Endothelial cell of umbilical vein (primary cell): ENCODE data around the gene DVL1. TPM values are rescaled to one million over a fixed set of nuclear protein-coding genes. Genes with fewer than 3 reads are reported as not detected.

Experiments used
- BruUV-seq: library from RNA; stranded (reverse); fragments of 400-500 nt; replicated peaks from 2 replicates; lab custom pipeline; 2021; lab: Mats Ljungman, UMichigan
- CTCF ChIA-PET: fragments of 300-600, 350-600 bp; sonication (Branson Sonifier 250); formaldehyde crosslinking; loops from one replicate; lab custom pipeline; 2021; ENCODE audit warnings: antibody characterized with exemption, inconsistent platforms; lab: Charles Lee
- POLR2A ChIA-PET: fragments of 300-600, 350-600 bp; sonication (Branson Sonifier 250); formaldehyde crosslinking; loops from one replicate; lab custom pipeline; 2021; ENCODE audit warnings: antibody characterized with exemption, inconsistent platforms; lab: Charles Lee
- DNase-seq: peaks from one replicate; pipeline ENCODE4 v3.0.0-alpha.2; 2011; ENCODE audit warnings: low read depth, low spot score
- FAIRE-seq: peaks from 2 replicates; lab custom pipeline; 2011; peaks lifted over from hg19 to GRCh38; lab: Jason Lieb, UNC
- H2AFZ ChIP-seq: 2 replicates; pipeline ENCODE4 v1.6.0; 2012; ENCODE audit warnings: low read depth, low read length, control low read depth, inconsistent platforms
- H3K27ac ChIP-seq: 2 replicates; pipeline ENCODE4 v1.5.1; 2011; ENCODE audit warnings: low read depth, mild to moderate bottlenecking, control low read depth, low read length, moderate library complexity; ENCODE audit not compliant: insufficient read depth
- H3K27me3 ChIP-seq, 2 experiments: 2 replicates each; pipeline versions ENCODE4 v1.6.0 to v1.6.1; 2011; ENCODE audit warnings: low read length in 2 of 2, mixed read lengths in 1 of 2; ENCODE audit not compliant: control insufficient read depth in 2 of 2, insufficient read depth in 2 of 2
- H3K36me3 ChIP-seq, 2 experiments: 2 replicates in 1 of 2; 3 replicates in 1 of 2; pipeline ENCODE4 v1.5.1; 2011; ENCODE audit warnings: low read length in 2 of 2, mild to moderate bottlenecking in 1 of 2, moderate library complexity in 1 of 2; ENCODE audit not compliant: control insufficient read depth in 2 of 2, insufficient read depth in 2 of 2; ENCODE audit errors: extremely low read depth in 1 of 2
- H3K4me1 ChIP-seq: 3 replicates; pipeline ENCODE4 v1.5.1; 2011; ENCODE audit warnings: mild to moderate bottlenecking, low read length; ENCODE audit not compliant: control insufficient read depth, insufficient read depth; ENCODE audit errors: extremely low read depth
- H3K4me2 ChIP-seq: 2 replicates; pipeline ENCODE4 v1.6.1; 2011; ENCODE audit warnings: low read length, control low read depth, mixed read lengths; ENCODE audit not compliant: insufficient read depth
- H3K4me3 ChIP-seq, 3 experiments: fragments of 200-600 bp in 1 of 3; sonication (generic), shearing (Covaris generic) in 1 of 3; replicated peaks in 1 of 3; 2 replicates each; pipeline ENCODE4 v1.5.1; 2011 to 2016; ENCODE audit warnings: control low read depth in 3 of 3, low read length in 3 of 3, mild to moderate bottlenecking in 2 of 3, inconsistent platforms in 1 of 3, low read depth in 1 of 3, moderate library complexity in 1 of 3; ENCODE audit not compliant: insufficient read depth in 1 of 3
- H3K79me2 ChIP-seq: 2 replicates; pipeline ENCODE4 v1.6.0; 2012; ENCODE audit warnings: low read length, inconsistent platforms; ENCODE audit not compliant: control insufficient read depth, insufficient read depth
- H3K9ac ChIP-seq: replicated peaks from 2 replicates; pipeline ENCODE3; 2011; ENCODE audit warnings: low read length, control low read depth; ENCODE audit not compliant: insufficient read depth; ENCODE audit errors: extremely low read depth
- H3K9me1 ChIP-seq: replicated peaks from 3 replicates; pipeline ENCODE4 v1.6.0; 2011; ENCODE audit warnings: mild to moderate bottlenecking, low read length; ENCODE audit not compliant: control insufficient read depth, insufficient read depth; ENCODE audit errors: extremely low read depth
- H3K9me3 ChIP-seq: replicated peaks from 2 replicates; pipeline ENCODE4 v1.5.1; 2012; ENCODE audit warnings: low read length, inconsistent platforms; ENCODE audit not compliant: control insufficient read depth, insufficient read depth
- H4K20me1 ChIP-seq: replicated peaks from 2 replicates; pipeline ENCODE3; 2011; ENCODE audit warnings: mild to moderate bottlenecking, low read length; ENCODE audit not compliant: control insufficient read depth, insufficient read depth; ENCODE audit errors: extremely low read depth
- CTCF ChIP-seq, 2 donors: IDR thresholded peaks; 1 replicate in 1 of 2; 2 replicates in 1 of 2; pipeline ENCODE4 v1.5.1; 2011; ENCODE audit warnings: low read length in 2 of 2, mild to moderate bottlenecking in 2 of 2, moderate library complexity in 2 of 2, control low read depth in 1 of 2, inconsistent platforms in 1 of 2, low read depth in 1 of 2; ENCODE audit not compliant: insufficient read depth in 1 of 2; ENCODE audit errors: extremely low read depth in 1 of 2
- EZH2 ChIP-seq: IDR thresholded peaks from 2 replicates; pipeline ENCODE4 v1.6.1; 2012; ENCODE audit warnings: borderline replicate concordance, low read depth, mild to moderate bottlenecking, moderate library complexity, low read length, inconsistent platforms; ENCODE audit not compliant: severe bottlenecking
- FOS ChIP-seq: IDR thresholded peaks from 2 replicates; pipeline ENCODE4 v1.6.1; 2011; ENCODE audit warnings: mild to moderate bottlenecking, low read length, moderate library complexity, borderline replicate concordance; ENCODE audit not compliant: insufficient read depth
- GATA2 ChIP-seq: IDR thresholded peaks from 2 replicates; pipeline ENCODE4 v1.7.0; 2011; ENCODE audit warnings: low read depth, mild to moderate bottlenecking, moderate library complexity, mixed read lengths, low read length; ENCODE audit not compliant: insufficient read length, insufficient read depth
- JUN ChIP-seq: IDR thresholded peaks from 2 replicates; pipeline ENCODE4 v1.6.1; 2011; ENCODE audit warnings: borderline replicate concordance, low read depth; ENCODE audit not compliant: insufficient read length, insufficient read depth
- MYC ChIP-seq: IDR thresholded peaks from one replicate; pipeline ENCODE4 v1.6.1; 2011; ENCODE audit warnings: mild to moderate bottlenecking, low read depth, low read length
- POLR2A ChIP-seq: IDR thresholded peaks from 2 replicates; pipeline ENCODE4 v1.6.1; 2012; ENCODE audit warnings: low read depth, mild to moderate bottlenecking, control low read depth, low read length
- POLR2AphosphoS5 ChIP-seq: IDR thresholded peaks from 2 replicates; pipeline ENCODE4 v1.6.1; 2012; ENCODE audit warnings: low read depth, mild to moderate bottlenecking, control low read depth, low read length, moderate library complexity; ENCODE audit not compliant: insufficient read depth
- dilution Hi-C: fragments of 300-500 bp; cut with MboI; formaldehyde crosslinking; loops from one replicate; pipeline ENCODE4 v1.15.0; 2019; ENCODE audit warnings: low sequenced_read_pairs; ENCODE audit not compliant: extremely low pct_ligation_motif_present
- intact Hi-C: fragments of 100-400 bp; cut with micrococcal nuclease; formaldehyde crosslinking; loops from one replicate; pipeline ENCODE4 v1.10.0; 2022
- polyA plus RNA-seq, 4 experiments: library from polyadenylated mRNA; depleted of rRNA in 3 of 4; stranded (reverse) in 3 of 4; unstranded in 1 of 4; fragments of >200 nt; gene quantifications; 2 replicates each; pipeline versions ENCODE4 v1.2.1 to v1.2.3, GENCODE V29; 2011 to 2012; ENCODE audit warnings: missing spikeins in 1 of 4
- total RNA-seq: library from RNA; stranded (reverse); gene quantifications from 2 replicates; pipeline ENCODE4 v1.2.3, GENCODE V29; 2021
- TF ChIP-seq, protein P1 (sequence below): IDR thresholded peaks from 2 replicates; pipeline ENCODE4 v1.6.1; 2011; ENCODE audit not compliant: insufficient read depth, insufficient read length

DVL1 gene
- total and polyA plus RNA-seq, 2 donors (not counting 3 experiments of a cell fraction or from before 2014, with no cell fraction given), result 26.8 to 36.5 TPM

DNA sequence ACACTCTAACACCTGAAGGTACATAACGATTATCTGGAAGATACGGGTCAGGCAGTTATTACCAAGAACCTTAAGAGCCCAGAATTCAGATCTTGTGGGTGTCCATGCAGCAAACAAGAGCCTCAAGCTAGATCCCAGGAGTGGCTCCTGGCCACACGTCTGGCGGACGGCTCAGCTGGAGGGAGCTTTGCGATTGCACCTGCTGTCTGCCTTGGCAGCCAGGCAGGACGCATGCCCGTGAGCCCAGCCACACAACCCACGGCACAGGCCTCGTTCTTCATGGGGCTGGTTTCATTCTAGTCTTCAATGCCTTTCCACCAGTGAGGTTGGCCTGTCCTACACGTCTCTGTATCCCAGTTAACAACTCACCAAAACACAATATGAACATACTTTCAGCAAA lies 44.2 kb upstream of the DVL1 start:
- BruUV-seq, result no TSS peak
- no peak overlapping the region for H3K27ac ChIP-seq
- no peaks in the 10 kb centered on the region for H3K9me1 ChIP-seq
- dilution Hi-C loops, result no loop called here
- ChIA-PET POLR2A (no interaction called here), CTCF (no interaction called here)
- H3K9ac ChIP-seq, result no peak overlapping the region
- peaks cover 38% of the 10 kb centered on the region for H3K79me2 ChIP-seq
- no peak for FAIRE-seq
- intact Hi-C loops, result no loop called here
- no peak for TF ChIP-seq POLR2AphosphoS5
- no peak for TF ChIP-seq JUN
- no peak for TF ChIP-seq CTCF (IDR thresholded peaks at IDR 0.05; ENCODE audit: extremely low read depth in 1 of 2, insufficient read depth in 1 of 2, low read depth in 1 of 2, low read length in 2 of 2)
- no peak for TF ChIP-seq EZH2
- no peak for TF ChIP-seq GATA2
- no peak for TF ChIP-seq MYC
- no peak for TF ChIP-seq POLR2A
- TF ChIP-seq, protein P1, sequence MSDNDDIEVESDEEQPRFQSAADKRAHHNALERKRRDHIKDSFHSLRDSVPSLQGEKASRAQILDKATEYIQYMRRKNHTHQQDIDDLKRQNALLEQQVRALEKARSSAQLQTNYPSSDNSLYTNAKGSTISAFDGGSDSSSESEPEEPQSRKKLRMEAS, result no peak
- no peak for TF ChIP-seq FOS
- H3K9me3 ChIP-seq, result no peaks in the 10 kb centered on the region
- H3K4me1 ChIP-seq, result peaks cover 13% of the 10 kb centered on the region
- no peak for DNase-seq
- H2AFZ ChIP-seq, result no peak overlapping the region
- no peaks in the 10 kb centered on the region for H4K20me1 ChIP-seq
- H3K4me2 ChIP-seq, result no peak overlapping the region
- H3K4me3 ChIP-seq, result no peak overlapping the region
- H3K27me3 ChIP-seq, result no peaks in the 10 kb centered on the region
- H3K36me3 ChIP-seq, result peaks cover 30 to 49% of the 10 kb centered on the region in 2 experiments
